ENCODE measurements around the gene LRP1. TPM values are rescaled to one million over a fixed set of nuclear protein-coding genes. Genes with fewer than 3 reads are reported as not detected.

Gene LRP1
- total and polyA plus RNA-seq, 4 donors = 87.5 to 375 (median 139) TPM

DNA sequence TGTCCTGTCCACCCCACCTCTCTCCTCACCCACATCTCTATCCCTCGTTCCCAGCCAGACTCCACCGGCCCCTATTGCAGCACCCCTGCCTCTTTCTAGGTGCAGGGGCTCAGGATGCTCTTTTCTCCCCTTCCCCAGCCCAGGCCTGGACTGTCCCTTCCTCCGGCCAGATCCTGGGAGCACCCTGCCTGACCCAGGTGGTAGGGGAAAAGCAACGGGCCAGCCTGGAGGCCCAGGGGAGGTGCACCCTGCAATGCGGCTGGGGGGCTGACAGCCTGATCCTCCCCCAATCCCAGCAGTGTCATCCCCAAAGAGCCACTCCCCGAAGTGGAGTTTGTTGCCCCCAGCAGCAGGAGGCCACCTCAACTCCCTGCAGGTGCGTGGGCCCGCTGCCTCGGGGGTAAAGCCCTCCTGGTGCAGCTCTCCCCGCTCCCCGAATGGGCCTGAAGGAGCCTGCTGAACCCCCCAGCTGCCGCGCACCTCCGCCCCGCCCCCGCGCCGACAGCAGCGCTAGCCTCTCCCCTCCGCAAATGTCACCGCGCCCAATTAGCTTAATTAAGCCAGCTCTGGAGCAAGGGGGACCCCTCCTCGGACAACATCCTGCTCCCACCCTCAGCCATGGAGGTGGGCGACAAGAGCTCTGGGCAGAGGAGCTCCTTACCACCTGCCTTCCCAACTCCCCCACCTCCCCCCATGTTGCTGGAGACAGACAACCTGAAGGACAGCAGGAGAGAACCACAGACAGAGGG, 93.1 kb downstream of the LRP1 start:
- no peaks in the 10 kb centered on the region for H3K9me3 ChIP-seq (ENCODE audit: control insufficient read depth in 4 of 4, low read length in 3 of 4)
- no peaks in the 10 kb centered on the region for H3K36me3 ChIP-seq (ENCODE audit: control insufficient read depth in 4 of 4, insufficient read depth in 3 of 4, low read depth in 1 of 4, low read length in 3 of 4)
- no peak overlapping the region for H3K9ac ChIP-seq (ENCODE audit: low read depth in 1 of 2, low read length in 2 of 2)
- H3K4me1 ChIP-seq (ENCODE audit: control insufficient read depth in 4 of 4, insufficient read depth in 4 of 4, low read length in 3 of 4) = peaks cover 5 to 18% (median 9%) of the 10 kb centered on the region in 4 donors
- DNase-seq (ENCODE audit: low spot score) = no peak
- no peak overlapping the region for H3K27ac ChIP-seq (ENCODE audit: low read depth in 1 of 2, low read length in 2 of 2)
- H3K27me3 ChIP-seq (ENCODE audit: control insufficient read depth in 4 of 4, insufficient read depth in 4 of 4, low read length in 3 of 4) = peaks cover 0 to 26% (median 17%) of the 10 kb centered on the region in 4 donors
- TF ChIP-seq SP1 (IDR thresholded peaks at IDR 0.05) (no peak), HNF4A (conservative IDR thresholded peaks at IDR 0.05) (no peak), FOXA2 (IDR thresholded peaks at IDR 0.05) (no peak), TAF1 (conservative IDR thresholded peaks at IDR 0.05) (no peak)
- WGBS = 10% methylated on average over 24 of the region's 24 CpGs
- no peak overlapping the region for H3K4me3 ChIP-seq (ENCODE audit: low read depth in 1 of 3, low read length in 3 of 3)

GRCh38 chr12:57222286-57223190, 94.3 kb downstream of the LRP1 start:
- DNase-seq (ENCODE audit: low spot score) = no peak
- H3K9me3 ChIP-seq (ENCODE audit: control insufficient read depth in 4 of 4, low read length in 3 of 4) = no peaks in the 10 kb centered on the region
- 29% methylated on average over 13 of the region's 13 CpGs for WGBS

DNA sequence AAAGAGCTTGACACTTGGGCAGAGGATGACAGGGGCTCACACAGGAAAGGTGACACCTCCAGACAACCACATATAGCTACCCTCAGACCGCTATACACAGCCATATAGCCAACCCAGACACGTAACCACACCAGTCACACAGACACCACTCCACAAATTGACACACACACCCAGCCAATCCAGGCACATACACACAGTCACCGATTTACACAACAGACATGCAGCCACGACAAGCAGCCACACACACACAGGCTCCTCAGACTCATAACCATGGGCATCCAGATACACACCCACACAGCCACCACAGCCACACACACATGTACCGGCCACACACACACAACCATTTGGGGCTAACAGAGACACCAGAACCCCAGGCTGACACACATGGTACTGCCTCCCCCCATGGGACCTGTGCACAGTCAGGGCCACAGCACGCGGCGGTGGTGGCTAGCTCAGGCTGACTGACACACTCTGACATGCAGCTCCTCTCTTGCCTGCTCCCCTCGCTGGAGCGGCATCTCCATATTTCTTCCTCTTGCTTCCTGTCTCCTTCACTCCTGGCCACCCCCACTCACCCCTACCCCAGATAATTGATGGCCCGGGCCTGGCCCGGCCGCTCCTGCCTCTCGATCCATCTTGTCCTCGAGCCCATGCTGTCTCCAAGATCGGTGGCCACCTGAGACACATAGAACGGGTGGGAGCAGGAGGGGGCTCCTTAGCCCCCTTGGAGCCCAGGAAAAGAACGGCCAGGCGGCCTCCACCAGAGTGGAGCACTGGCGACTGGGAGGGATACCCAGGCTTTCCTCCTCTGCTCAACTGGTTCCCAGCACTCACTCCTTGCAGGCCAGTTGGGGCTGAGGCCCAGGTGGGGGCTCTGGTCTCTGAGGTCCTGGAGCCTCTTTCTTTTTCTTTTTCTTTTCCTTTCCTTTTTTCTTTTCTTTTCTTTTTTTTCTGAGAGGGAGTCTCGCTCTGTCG, 95.2 kb downstream of the LRP1 start:
- Histone ChIP-seq H3K9me3 (ENCODE audit: control insufficient read depth in 4 of 4, low read length in 3 of 4) (no peaks in the 10 kb centered on the region), H3K9ac (ENCODE audit: low read depth in 1 of 2, low read length in 2 of 2) (no peak overlapping the region), H3K27ac (ENCODE audit: low read depth in 1 of 2, low read length in 2 of 2) (no peak overlapping the region), H3K4me1 (ENCODE audit: control insufficient read depth in 4 of 4, insufficient read depth in 4 of 4, low read length in 3 of 4) (peaks cover 0 to 7% (median 4%) of the 10 kb centered on the region in 4 donors), H3K4me3 (ENCODE audit: low read depth in 1 of 3, low read length in 3 of 3) (no peak overlapping the region), H3K36me3 (ENCODE audit: control insufficient read depth in 4 of 4, insufficient read depth in 3 of 4, low read depth in 1 of 4, low read length in 3 of 4) (no peaks in the 10 kb centered on the region), H3K27me3 (ENCODE audit: control insufficient read depth in 4 of 4, insufficient read depth in 4 of 4, low read length in 3 of 4) (peaks cover 0 to 20% (median 12%) of the 10 kb centered on the region in 4 donors)
- TF ChIP-seq HNF4A (conservative IDR thresholded peaks at IDR 0.05) (no peak), RXRA (IDR thresholded peaks at IDR 0.05) (no peak), NR2F2 (IDR thresholded peaks at IDR 0.05) (no peak), ATF3 (IDR thresholded peaks at IDR 0.05) (no peak), FOXA1 (IDR thresholded peaks at IDR 0.05) (no peak), HNF4G (IDR thresholded peaks at IDR 0.05) (no peak), TAF1 (conservative IDR thresholded peaks at IDR 0.05) (no peak)
- TF ChIP-seq, protein P1, sequence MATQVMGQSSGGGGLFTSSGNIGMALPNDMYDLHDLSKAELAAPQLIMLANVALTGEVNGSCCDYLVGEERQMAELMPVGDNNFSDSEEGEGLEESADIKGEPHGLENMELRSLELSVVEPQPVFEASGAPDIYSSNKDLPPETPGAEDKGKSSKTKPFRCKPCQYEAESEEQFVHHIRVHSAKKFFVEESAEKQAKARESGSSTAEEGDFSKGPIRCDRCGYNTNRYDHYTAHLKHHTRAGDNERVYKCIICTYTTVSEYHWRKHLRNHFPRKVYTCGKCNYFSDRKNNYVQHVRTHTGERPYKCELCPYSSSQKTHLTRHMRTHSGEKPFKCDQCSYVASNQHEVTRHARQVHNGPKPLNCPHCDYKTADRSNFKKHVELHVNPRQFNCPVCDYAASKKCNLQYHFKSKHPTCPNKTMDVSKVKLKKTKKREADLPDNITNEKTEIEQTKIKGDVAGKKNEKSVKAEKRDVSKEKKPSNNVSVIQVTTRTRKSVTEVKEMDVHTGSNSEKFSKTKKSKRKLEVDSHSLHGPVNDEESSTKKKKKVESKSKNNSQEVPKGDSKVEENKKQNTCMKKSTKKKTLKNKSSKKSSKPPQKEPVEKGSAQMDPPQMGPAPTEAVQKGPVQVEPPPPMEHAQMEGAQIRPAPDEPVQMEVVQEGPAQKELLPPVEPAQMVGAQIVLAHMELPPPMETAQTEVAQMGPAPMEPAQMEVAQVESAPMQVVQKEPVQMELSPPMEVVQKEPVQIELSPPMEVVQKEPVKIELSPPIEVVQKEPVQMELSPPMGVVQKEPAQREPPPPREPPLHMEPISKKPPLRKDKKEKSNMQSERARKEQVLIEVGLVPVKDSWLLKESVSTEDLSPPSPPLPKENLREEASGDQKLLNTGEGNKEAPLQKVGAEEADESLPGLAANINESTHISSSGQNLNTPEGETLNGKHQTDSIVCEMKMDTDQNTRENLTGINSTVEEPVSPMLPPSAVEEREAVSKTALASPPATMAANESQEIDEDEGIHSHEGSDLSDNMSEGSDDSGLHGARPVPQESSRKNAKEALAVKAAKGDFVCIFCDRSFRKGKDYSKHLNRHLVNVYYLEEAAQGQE (IDR thresholded peaks at IDR 0.05) = no peak
- TF ChIP-seq, protein P2, sequence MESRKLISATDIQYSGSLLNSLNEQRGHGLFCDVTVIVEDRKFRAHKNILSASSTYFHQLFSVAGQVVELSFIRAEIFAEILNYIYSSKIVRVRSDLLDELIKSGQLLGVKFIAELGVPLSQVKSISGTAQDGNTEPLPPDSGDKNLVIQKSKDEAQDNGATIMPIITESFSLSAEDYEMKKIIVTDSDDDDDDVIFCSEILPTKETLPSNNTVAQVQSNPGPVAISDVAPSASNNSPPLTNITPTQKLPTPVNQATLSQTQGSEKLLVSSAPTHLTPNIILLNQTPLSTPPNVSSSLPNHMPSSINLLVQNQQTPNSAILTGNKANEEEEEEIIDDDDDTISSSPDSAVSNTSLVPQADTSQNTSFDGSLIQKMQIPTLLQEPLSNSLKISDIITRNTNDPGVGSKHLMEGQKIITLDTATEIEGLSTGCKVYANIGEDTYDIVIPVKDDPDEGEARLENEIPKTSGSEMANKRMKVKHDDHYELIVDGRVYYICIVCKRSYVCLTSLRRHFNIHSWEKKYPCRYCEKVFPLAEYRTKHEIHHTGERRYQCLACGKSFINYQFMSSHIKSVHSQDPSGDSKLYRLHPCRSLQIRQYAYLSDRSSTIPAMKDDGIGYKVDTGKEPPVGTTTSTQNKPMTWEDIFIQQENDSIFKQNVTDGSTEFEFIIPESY (IDR thresholded peaks at IDR 0.05) = no peak
- TF ChIP-seq, protein P3, sequence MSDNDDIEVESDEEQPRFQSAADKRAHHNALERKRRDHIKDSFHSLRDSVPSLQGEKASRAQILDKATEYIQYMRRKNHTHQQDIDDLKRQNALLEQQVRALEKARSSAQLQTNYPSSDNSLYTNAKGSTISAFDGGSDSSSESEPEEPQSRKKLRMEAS (IDR thresholded peaks at IDR 0.05) = no peak
- no peak for DNase-seq (ENCODE audit: low spot score)
- whole genome bisulfite sequencing = 45% methylated on average over 22 of the region's 22 CpGs

More at GRCh38 chr12:57222286-57223190, 94.3 kb downstream of the LRP1 start:
- Histone ChIP-seq H3K4me1 (ENCODE audit: control insufficient read depth in 4 of 4, insufficient read depth in 4 of 4, low read length in 3 of 4) (peaks cover under 1 to 8% (median 4%) of the 10 kb centered on the region in 4 donors), H3K4me3 (ENCODE audit: low read depth in 1 of 3, low read length in 3 of 3) (no peak overlapping the region), H3K9ac (ENCODE audit: low read depth in 1 of 2, low read length in 2 of 2) (no peak overlapping the region), H3K27me3 (ENCODE audit: control insufficient read depth in 4 of 4, insufficient read depth in 4 of 4, low read length in 3 of 4) (peaks cover 0 to 22% (median 15%) of the 10 kb centered on the region in 4 donors), H3K36me3 (ENCODE audit: control insufficient read depth in 4 of 4, insufficient read depth in 3 of 4, low read depth in 1 of 4, low read length in 3 of 4) (no peaks in the 10 kb centered on the region), H3K27ac (ENCODE audit: low read depth in 1 of 2, low read length in 2 of 2) (no peak overlapping the region)
- TF ChIP-seq, protein P3 (IDR thresholded peaks at IDR 0.05) = no peak
